BJ (cell line): Measurements from ENCODE around the gene USP49. TPM values are rescaled to one million over a fixed set of nuclear protein-coding genes. Genes with fewer than 3 reads are reported as not detected.

Experiments used
- CTCF ChIA-PET: fragments of 350-600 bp; formaldehyde crosslinking; extraction: SDS; loops from one replicate; lab custom pipeline; 2021; ENCODE audit warnings: antibody characterized with exemption, inconsistent platforms; lab: Yijun Ruan, JAX
- POLR2A ChIA-PET: fragments of 300-600 bp; sonication (Branson Sonifier 250); formaldehyde crosslinking; extraction: SDS; loops from one replicate; lab custom pipeline; 2021; ENCODE audit warnings: antibody characterized with exemption; lab: Charles Lee
- DNase-seq: peaks from one replicate; pipeline ENCODE4 v3.0.0-alpha.2; 2011; ENCODE audit warnings: low read depth
- H3K27me3 ChIP-seq: 2 replicates; pipeline ENCODE4 v1.6.0; 2011; ENCODE audit warnings: low read length; ENCODE audit not compliant: control insufficient read depth, insufficient read depth
- H3K36me3 ChIP-seq: 2 replicates; pipeline ENCODE4 v1.5.1; 2011; ENCODE audit warnings: low read length; ENCODE audit not compliant: control insufficient read depth, insufficient read depth
- H3K4me3 ChIP-seq: 2 replicates; pipeline ENCODE4 v1.5.1; 2011; ENCODE audit warnings: low read depth, mild to moderate bottlenecking, control low read depth, low read length
- polyA plus RNA-seq: library from polyadenylated mRNA; depleted of rRNA; stranded (reverse); fragments of >200 nt; gene quantifications from 2 replicates; pipeline ENCODE4 v1.2.3, GENCODE V29; 2011
- TF ChIP-seq, protein P1 (sequence below): IDR thresholded peaks from 2 replicates; pipeline ENCODE4 v1.5.1; 2011; ENCODE audit warnings: low read depth, mild to moderate bottlenecking, control low read depth, inconsistent platforms, low read length, moderate library complexity; ENCODE audit not compliant: insufficient read depth

The USP49 gene
- polyA plus RNA-seq, 1 experiment: 1.6 TPM

DNA sequence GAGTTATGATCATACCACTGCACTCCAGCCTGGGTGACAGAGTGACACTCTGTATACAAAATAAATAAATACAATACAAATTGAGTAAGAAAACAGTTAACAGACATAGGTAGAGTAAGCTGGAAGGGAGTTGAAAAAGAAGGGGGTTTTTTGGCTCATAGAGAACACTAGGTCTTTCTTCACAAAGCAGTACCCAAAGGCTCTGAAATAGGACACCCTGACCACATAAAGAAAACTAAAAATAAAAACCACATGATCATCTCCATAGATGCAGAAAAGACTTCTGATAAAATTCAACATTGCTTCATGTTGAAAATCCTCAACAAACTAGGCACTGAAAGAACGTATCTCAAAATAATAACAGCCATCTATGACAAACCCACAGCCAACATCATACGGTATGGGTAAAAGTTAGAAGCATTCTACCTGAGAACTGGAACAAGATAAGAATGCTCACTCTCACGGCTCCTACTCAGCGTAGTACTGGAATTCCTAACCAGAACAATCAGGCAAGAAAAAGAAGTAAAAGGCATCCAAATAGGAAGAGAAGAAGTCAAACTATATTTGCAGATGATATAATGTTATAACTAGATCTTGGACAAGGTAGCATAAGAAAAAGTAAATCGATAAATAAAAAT is 59.0 kb downstream of the USP49 start:
- TF ChIP-seq, protein P1, sequence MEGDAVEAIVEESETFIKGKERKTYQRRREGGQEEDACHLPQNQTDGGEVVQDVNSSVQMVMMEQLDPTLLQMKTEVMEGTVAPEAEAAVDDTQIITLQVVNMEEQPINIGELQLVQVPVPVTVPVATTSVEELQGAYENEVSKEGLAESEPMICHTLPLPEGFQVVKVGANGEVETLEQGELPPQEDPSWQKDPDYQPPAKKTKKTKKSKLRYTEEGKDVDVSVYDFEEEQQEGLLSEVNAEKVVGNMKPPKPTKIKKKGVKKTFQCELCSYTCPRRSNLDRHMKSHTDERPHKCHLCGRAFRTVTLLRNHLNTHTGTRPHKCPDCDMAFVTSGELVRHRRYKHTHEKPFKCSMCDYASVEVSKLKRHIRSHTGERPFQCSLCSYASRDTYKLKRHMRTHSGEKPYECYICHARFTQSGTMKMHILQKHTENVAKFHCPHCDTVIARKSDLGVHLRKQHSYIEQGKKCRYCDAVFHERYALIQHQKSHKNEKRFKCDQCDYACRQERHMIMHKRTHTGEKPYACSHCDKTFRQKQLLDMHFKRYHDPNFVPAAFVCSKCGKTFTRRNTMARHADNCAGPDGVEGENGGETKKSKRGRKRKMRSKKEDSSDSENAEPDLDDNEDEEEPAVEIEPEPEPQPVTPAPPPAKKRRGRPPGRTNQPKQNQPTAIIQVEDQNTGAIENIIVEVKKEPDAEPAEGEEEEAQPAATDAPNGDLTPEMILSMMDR: no peak
- no peaks in the 10 kb centered on the region for H3K27me3 ChIP-seq
- CTCF ChIA-PET: interaction anchor here (1.0 kb wide), 1 partner anchor 35 kb away, joined by 3 read pairs; no protein-coding TSS in a partner anchor
- no peaks in the 10 kb centered on the region for H3K36me3 ChIP-seq
- DNase-seq: no peak
- POLR2A ChIA-PET: no interaction called here
- H3K4me3 ChIP-seq: no peak overlapping the region

DNA sequence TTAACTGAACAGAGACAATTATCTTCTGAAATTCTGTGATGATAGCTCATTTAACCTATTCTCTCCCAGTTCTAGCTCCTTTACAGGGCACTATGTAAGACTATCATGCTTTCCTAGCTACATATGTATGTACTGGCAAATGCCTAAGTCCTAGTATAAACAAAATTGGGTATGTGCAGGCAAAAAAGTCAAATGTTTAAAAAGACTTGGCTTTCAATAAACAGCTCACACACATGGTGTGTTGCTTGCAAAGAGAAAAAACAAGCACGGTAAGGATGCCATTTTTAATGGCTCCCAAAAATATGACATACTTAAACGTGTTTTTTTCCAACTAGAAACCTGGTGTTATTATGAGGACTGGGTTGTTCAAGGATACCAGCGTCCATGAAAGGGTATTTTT is 62.9 kb downstream of the USP49 start:
- Histone ChIP-seq H3K27me3 (no peaks in the 10 kb centered on the region), H3K4me3 (no peak overlapping the region), H3K36me3 (no peaks in the 10 kb centered on the region)
- DNase-seq: no peak
- CTCF ChIA-PET: interaction anchor here (0.8 kb wide), 1 partner anchor 45 kb away, joined by 3 read pairs; the partner anchor contains the start of gene TOMM6
- POLR2A ChIA-PET: no interaction called here
- TF ChIP-seq, protein P1: no peak

DNA sequence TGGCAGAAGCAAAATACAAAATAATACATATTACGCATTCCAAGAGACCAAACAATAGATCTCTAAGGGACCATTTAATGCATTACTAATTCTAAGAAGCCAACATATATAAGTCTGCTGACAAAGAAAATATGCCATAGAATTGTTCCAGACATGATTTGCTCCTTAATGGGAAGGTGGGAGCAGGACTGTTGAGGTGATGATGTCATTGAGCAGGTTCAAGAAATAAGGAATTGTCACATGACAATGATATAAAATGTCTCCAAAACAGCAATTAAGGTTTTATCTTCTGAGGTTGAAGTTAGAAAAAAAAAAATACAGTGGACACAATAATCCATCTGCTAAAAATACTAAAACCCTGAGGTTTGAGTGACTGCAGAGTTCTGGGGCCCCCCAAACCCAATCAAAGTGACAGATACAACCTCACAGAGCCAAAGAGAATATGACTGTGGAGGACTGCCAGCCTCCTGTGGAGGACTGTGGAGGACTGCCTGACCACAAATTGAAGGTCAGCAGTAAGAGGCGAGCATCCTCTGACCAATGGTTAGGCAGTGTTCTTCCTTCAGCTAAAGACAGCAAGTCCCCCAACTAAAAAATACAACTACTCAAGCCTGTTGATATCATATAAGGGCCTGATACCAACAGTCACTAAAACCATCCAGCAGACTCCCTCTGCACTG is 68.7 kb downstream of the USP49 start:
- CTCF ChIA-PET: no interaction called here
- H3K4me3 ChIP-seq: no peak overlapping the region
- H3K27me3 ChIP-seq: no peaks in the 10 kb centered on the region
- DNase-seq: no peak
- H3K36me3 ChIP-seq: no peaks in the 10 kb centered on the region
- TF ChIP-seq, protein P1: no peak
- POLR2A ChIA-PET: no interaction called here

DNA sequence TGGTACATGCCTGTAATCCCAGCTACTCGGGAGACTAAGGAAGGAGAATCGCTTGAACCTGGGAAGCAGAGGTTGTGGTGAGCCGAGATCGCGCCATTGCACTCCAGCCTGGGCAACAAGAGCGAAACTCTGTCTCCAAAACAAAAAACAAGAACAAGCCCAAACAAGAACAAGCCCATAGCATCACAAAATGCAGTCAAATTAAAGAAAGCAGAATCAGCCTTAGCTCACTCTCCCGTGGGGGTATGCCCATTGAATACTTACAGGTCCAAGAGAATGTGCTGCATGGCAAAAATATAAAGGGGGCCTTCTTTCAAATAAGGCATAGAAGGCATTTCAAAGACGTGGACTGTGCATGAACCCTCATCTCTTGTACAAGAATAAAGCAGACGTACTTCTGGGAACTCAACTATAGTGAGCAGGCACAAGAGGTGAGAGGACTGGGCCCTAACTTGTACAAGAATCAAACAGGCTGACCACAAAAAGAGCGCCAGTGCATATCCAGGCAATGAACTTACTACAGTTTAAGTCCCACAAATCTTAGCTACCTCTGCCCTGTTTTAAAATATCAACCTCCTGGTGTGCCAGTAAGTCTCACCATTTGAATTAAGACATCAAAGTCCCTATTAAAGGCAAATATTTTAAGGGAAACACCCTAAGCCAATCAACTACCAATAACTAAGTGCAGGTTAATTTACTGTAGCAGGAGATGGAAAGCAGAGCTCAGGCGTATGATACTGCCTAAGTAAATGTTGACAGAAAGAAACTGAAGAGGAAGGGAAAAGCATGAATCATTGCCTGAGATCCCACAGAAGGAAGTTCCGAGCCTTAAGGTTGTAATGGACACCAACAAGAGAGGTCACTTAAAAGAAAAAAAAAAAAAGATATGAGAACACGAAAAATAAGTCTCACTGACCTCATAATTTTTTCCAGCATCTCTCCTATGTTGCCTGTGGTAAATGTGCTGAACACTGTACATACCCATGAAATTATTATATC is 70.3 kb downstream of the USP49 start:
- POLR2A ChIA-PET: no interaction called here
- no peaks in the 10 kb centered on the region for H3K27me3 ChIP-seq
- CTCF ChIA-PET: no interaction called here
- TF ChIP-seq, protein P1: no peak
- DNase-seq: no peak
- no peaks in the 10 kb centered on the region for H3K36me3 ChIP-seq
- no peak overlapping the region for H3K4me3 ChIP-seq

DNA sequence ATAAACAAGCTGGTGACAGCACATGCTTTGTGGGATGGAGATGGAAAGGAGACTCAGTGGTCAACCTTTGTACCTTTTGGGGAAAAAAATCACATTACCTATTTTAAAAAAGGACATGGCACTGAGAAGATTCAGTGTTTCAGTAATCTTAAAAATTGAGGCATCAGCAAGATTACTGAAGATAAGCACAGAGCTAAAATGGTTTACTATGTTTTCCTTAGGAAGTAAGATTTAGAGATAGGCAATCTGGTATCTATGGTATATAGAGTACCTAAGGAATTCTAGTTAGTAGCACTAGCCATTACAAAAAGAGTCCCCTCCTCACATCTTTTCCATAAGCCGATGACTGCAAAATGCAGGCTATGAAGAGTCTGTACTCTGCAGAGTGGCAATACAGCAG is 72.0 kb downstream of the USP49 start:
- ChIA-PET CTCF (no interaction called here), POLR2A (no interaction called here)
- Histone ChIP-seq H3K36me3 (no peaks in the 10 kb centered on the region), H3K27me3 (no peaks in the 10 kb centered on the region), H3K4me3 (no peak overlapping the region)
- TF ChIP-seq, protein P1: no peak
- DNase-seq: no peak
